ENCODE results near the gene CRHR1.

The CRHR1 gene

GRCh38 chr17:45841186-45841585 is 57.1 kb downstream of the CRHR1 start:
- TF ChIP-seq CTCF (IDR thresholded peaks at IDR 0.05; ENCODE audit: insufficient read depth, low read length, poor library complexity, severe bottlenecking) (no peak), EZH2phosphoT487 (conservative IDR thresholded peaks at IDR 0.05; ENCODE audit: low read length) (no peak)
- Histone ChIP-seq H3K36me3 (ENCODE audit: low read length) (no peaks in the 10 kb centered on the region), H2AFZ (ENCODE audit: low read depth, low read length, severe bottlenecking) (no peak overlapping the region), H4K20me1 (ENCODE audit: low read depth, low read length) (no peaks in the 10 kb centered on the region), H3K4me3 (ENCODE audit: insufficient read depth, low read length, poor library complexity, severe bottlenecking) (no peak overlapping the region), H3K4me2 (ENCODE audit: low read depth, low read length, poor library complexity, severe bottlenecking) (no peak overlapping the region), H3K27me3 (ENCODE audit: low read length) (no peaks in the 10 kb centered on the region), H3K79me2 (ENCODE audit: insufficient read depth, low read length) (no peaks in the 10 kb centered on the region), H3F3A (ENCODE audit: insufficient read depth) (no peaks in the 10 kb centered on the region), H3K27ac (ENCODE audit: low read depth, low read length) (no peak overlapping the region), H3K9me3 (ENCODE audit: insufficient read depth, low read length) (no peaks in the 10 kb centered on the region), H3K9ac (ENCODE audit: low read length) (no peak overlapping the region), H3K9me2 (replicated peaks; ENCODE audit: insufficient read depth, low read length) (no peaks in the 10 kb centered on the region)

GRCh38 chr17:45841883-45842525 is 57.9 kb downstream of the CRHR1 start:
- no peak overlapping the region for H3K9ac ChIP-seq (ENCODE audit: low read length)
- H3K9me3 ChIP-seq (ENCODE audit: insufficient read depth, low read length): no peaks in the 10 kb centered on the region
- no peak overlapping the region for H3K27ac ChIP-seq (ENCODE audit: low read depth, low read length)
- H3K4me3 ChIP-seq (ENCODE audit: insufficient read depth, low read length, poor library complexity, severe bottlenecking): no peak overlapping the region
- H3K9me2 ChIP-seq (replicated peaks; ENCODE audit: insufficient read depth, low read length): no peaks in the 10 kb centered on the region
- H3K27me3 ChIP-seq (ENCODE audit: low read length): no peaks in the 10 kb centered on the region
- H3K4me2 ChIP-seq (ENCODE audit: low read depth, low read length, poor library complexity, severe bottlenecking): no peak overlapping the region
- no peaks in the 10 kb centered on the region for H3K36me3 ChIP-seq (ENCODE audit: low read length)
- no peaks in the 10 kb centered on the region for H3K79me2 ChIP-seq (ENCODE audit: insufficient read depth, low read length)
- no peak overlapping the region for H2AFZ ChIP-seq (ENCODE audit: low read depth, low read length, severe bottlenecking)
- H4K20me1 ChIP-seq (ENCODE audit: low read depth, low read length): no peaks in the 10 kb centered on the region
- TF ChIP-seq EZH2phosphoT487 (conservative IDR thresholded peaks at IDR 0.05; ENCODE audit: low read length) (no peak), CTCF (IDR thresholded peaks at IDR 0.05; ENCODE audit: insufficient read depth, low read length, poor library complexity, severe bottlenecking) (no peak)
- H3F3A ChIP-seq (ENCODE audit: insufficient read depth): no peaks in the 10 kb centered on the region

GRCh38 chr17:45843722-45844121 is 59.6 kb downstream of the CRHR1 start:
- no peak overlapping the region for H2AFZ ChIP-seq (ENCODE audit: low read depth, low read length, severe bottlenecking)
- no peaks in the 10 kb centered on the region for H3K79me2 ChIP-seq (ENCODE audit: insufficient read depth, low read length)
- H4K20me1 ChIP-seq (ENCODE audit: low read depth, low read length): no peaks in the 10 kb centered on the region
- H3K4me2 ChIP-seq (ENCODE audit: low read depth, low read length, poor library complexity, severe bottlenecking): no peak overlapping the region
- no peaks in the 10 kb centered on the region for H3K9me2 ChIP-seq (replicated peaks; ENCODE audit: insufficient read depth, low read length)
- TF ChIP-seq CTCF (IDR thresholded peaks at IDR 0.05; ENCODE audit: insufficient read depth, low read length, poor library complexity, severe bottlenecking): no peak
- TF ChIP-seq EZH2phosphoT487 (conservative IDR thresholded peaks at IDR 0.05; ENCODE audit: low read length): no peak
- no peaks in the 10 kb centered on the region for H3K36me3 ChIP-seq (ENCODE audit: low read length)
- H3K9me3 ChIP-seq (ENCODE audit: insufficient read depth, low read length): no peaks in the 10 kb centered on the region
- no peaks in the 10 kb centered on the region for H3F3A ChIP-seq (ENCODE audit: insufficient read depth)
- H3K27me3 ChIP-seq (ENCODE audit: low read length): no peaks in the 10 kb centered on the region
- H3K27ac ChIP-seq (ENCODE audit: low read depth, low read length): no peak overlapping the region
- H3K4me3 ChIP-seq (ENCODE audit: insufficient read depth, low read length, poor library complexity, severe bottlenecking): no peak overlapping the region
- no peak overlapping the region for H3K9ac ChIP-seq (ENCODE audit: low read length)
